Large intestine (tissue), 3 donors: Measurements from ENCODE around the gene UBXN11. TPM values are rescaled to one million over a fixed set of nuclear protein-coding genes. Genes with fewer than 3 reads are reported as not detected.
"Not testable (repeated sequence)": the region's sequence is repeated elsewhere in the genome, so short reads cannot be mapped to it uniquely, and the experiment has no call there.

ENCODE experiments used
- DNase-seq, 2 donors: peaks; one replicate each; pipeline versions ENCODE4 v3.0.0 to v3.0.0-alpha.2; 2013
- H3K27ac ChIP-seq: one replicate; pipeline ENCODE4 v1.5.1; 2013; ENCODE audit warnings: low read length
- H3K27me3 ChIP-seq: 2 replicates; pipeline ENCODE4 v1.6.1; 2013; ENCODE audit warnings: low read length; ENCODE audit not compliant: control insufficient read depth, insufficient read depth
- H3K36me3 ChIP-seq: 2 replicates; pipeline ENCODE4 v1.6.1; 2013; ENCODE audit warnings: low read length; ENCODE audit not compliant: control insufficient read depth, insufficient read depth
- H3K4me1 ChIP-seq: one replicate; pipeline ENCODE4 v1.6.1; 2013; ENCODE audit warnings: low read length; ENCODE audit not compliant: control insufficient read depth, insufficient read depth
- H3K4me3 ChIP-seq: one replicate; pipeline ENCODE4 v1.5.1; 2013; ENCODE audit warnings: low read length
- H3K9me3 ChIP-seq: one replicate; pipeline ENCODE4 v1.6.1; 2013; ENCODE audit warnings: mild to moderate bottlenecking, low read depth, low read length, moderate library complexity; ENCODE audit not compliant: control insufficient read depth
- WGBS: methylation state at CpG from one replicate; pipeline ENCODE4 v1.1.5; 2013; ENCODE audit warnings: low lambda C conversion rate; ENCODE audit not compliant: insufficient coverage; 5-methylcytosine and 5-hydroxymethylcytosine counted together
- polyA plus RNA-seq: library from polyadenylated mRNA; unstranded; fragments of 120-200 nt; gene quantifications from one replicate; pipeline ENCODE4 v1.2.1, GENCODE V29; 2013

The UBXN11 gene
- polyA plus RNA-seq, 1 donor: 40.1 TPM

GRCh38 chr1:26321315-26322041 is 15.0 kb upstream of the UBXN11 start:
- H3K27me3 ChIP-seq: no peaks in the 10 kb centered on the region
- WGBS: no CpG with 5 or more reads among the region's 16 CpGs
- DNase-seq: peak; percentile 73 to 77
- H3K4me1 ChIP-seq: peaks cover 3% of the 10 kb centered on the region
- no peak overlapping the region for H3K4me3 ChIP-seq
- no peaks in the 10 kb centered on the region for H3K36me3 ChIP-seq
- no peak overlapping the region for H3K27ac ChIP-seq
- H3K9me3 ChIP-seq: no peaks in the 10 kb centered on the region

DNA sequence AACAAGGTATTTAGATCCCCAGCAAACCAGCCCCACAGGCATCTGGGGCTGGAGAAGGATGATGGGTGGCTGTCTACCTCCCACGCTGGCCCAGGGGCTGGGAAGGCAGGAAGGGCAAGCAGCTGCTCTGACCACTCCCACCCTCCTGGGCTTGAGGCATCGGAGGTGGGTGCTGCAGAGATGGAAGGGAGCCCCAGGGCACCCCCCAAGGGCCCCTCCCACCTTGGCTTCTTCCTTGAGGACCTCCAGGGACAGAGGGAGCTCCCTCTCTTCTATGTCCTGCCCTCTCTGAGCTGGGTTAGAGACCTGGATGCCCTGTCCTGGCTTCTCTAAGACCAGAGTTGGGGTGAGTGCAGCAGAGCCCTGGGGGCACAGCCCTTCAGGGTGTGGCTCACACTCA is 14.5 kb upstream of the UBXN11 start:
- H3K4me1 ChIP-seq: peaks cover 3% of the 10 kb centered on the region
- no peaks in the 10 kb centered on the region for H3K9me3 ChIP-seq
- H3K36me3 ChIP-seq: no peaks in the 10 kb centered on the region
- H3K4me3 ChIP-seq: no peak overlapping the region
- no peaks in the 10 kb centered on the region for H3K27me3 ChIP-seq
- WGBS: no CpG with 5 or more reads among the region's 2 CpGs
- no peak overlapping the region for H3K27ac ChIP-seq
- DNase-seq: no peak

GRCh38 chr1:26318338-26319064 is 12.1 kb upstream of the UBXN11 start:
- WGBS: no CpG with 5 or more reads among the region's 9 CpGs
- H3K27ac ChIP-seq: no peak overlapping the region
- no peak for DNase-seq
- H3K4me3 ChIP-seq: no peak overlapping the region
- no peaks in the 10 kb centered on the region for H3K9me3 ChIP-seq
- peaks cover 3% of the 10 kb centered on the region for H3K4me1 ChIP-seq
- H3K27me3 ChIP-seq: no peaks in the 10 kb centered on the region
- H3K36me3 ChIP-seq: no peaks in the 10 kb centered on the region

GRCh38 chr1:26317612-26318337 is 11.3 kb upstream of the UBXN11 start, which contains the start of gene CD52:
TSS of gene CD52 (plus strand) at chr1:26317958. CDS start at chr1:26318018, 60 bp downstream.
- DNase-seq: no peak
- no peaks in the 10 kb centered on the region for H3K27me3 ChIP-seq
- no peaks in the 10 kb centered on the region for H3K9me3 ChIP-seq
- no peaks in the 10 kb centered on the region for H3K36me3 ChIP-seq
- no CpG with 5 or more reads among the region's 12 CpGs for WGBS
- no peak within 1 kb of the TSS for H3K27ac ChIP-seq
- peaks cover 3% of the 10 kb centered on the region for H3K4me1 ChIP-seq
- no peak within 1 kb of the TSS for H3K4me3 ChIP-seq

GRCh38 chr1:26317146-26317545 is 10.7 kb upstream of the UBXN11 start:
- Histone ChIP-seq H3K27me3 (no peaks in the 10 kb centered on the region), H3K36me3 (no peaks in the 10 kb centered on the region), H3K4me1 (peaks cover 3% of the 10 kb centered on the region), H3K4me3 (no peak overlapping the region), H3K9me3 (no peaks in the 10 kb centered on the region), H3K27ac (no peak overlapping the region)
- no CpG with 5 or more reads among the region's 2 CpGs for WGBS
- no peak for DNase-seq

GRCh38 chr1:26315874-26316850 is 9.7 kb upstream of the UBXN11 start:
- no peaks in the 10 kb centered on the region for H3K4me1 ChIP-seq
- H3K4me3 ChIP-seq: no peak overlapping the region
- no CpG with 5 or more reads among the region's 8 CpGs for WGBS
- no peak overlapping the region for H3K27ac ChIP-seq
- no peaks in the 10 kb centered on the region for H3K27me3 ChIP-seq
- DNase-seq: no peak
- H3K36me3 ChIP-seq: no peaks in the 10 kb centered on the region
- H3K9me3 ChIP-seq: no peaks in the 10 kb centered on the region

GRCh38 chr1:26314501-26314900 is 8.1 kb upstream of the UBXN11 start:
- no peaks in the 10 kb centered on the region for H3K36me3 ChIP-seq
- H3K9me3 ChIP-seq: no peaks in the 10 kb centered on the region
- H3K4me3 ChIP-seq: no peak overlapping the region
- no peak overlapping the region for H3K27ac ChIP-seq
- WGBS: 100% methylated on average over 1 of the region's 5 CpGs
- H3K27me3 ChIP-seq: no peaks in the 10 kb centered on the region
- no peaks in the 10 kb centered on the region for H3K4me1 ChIP-seq
- DNase-seq: no peak

DNA sequence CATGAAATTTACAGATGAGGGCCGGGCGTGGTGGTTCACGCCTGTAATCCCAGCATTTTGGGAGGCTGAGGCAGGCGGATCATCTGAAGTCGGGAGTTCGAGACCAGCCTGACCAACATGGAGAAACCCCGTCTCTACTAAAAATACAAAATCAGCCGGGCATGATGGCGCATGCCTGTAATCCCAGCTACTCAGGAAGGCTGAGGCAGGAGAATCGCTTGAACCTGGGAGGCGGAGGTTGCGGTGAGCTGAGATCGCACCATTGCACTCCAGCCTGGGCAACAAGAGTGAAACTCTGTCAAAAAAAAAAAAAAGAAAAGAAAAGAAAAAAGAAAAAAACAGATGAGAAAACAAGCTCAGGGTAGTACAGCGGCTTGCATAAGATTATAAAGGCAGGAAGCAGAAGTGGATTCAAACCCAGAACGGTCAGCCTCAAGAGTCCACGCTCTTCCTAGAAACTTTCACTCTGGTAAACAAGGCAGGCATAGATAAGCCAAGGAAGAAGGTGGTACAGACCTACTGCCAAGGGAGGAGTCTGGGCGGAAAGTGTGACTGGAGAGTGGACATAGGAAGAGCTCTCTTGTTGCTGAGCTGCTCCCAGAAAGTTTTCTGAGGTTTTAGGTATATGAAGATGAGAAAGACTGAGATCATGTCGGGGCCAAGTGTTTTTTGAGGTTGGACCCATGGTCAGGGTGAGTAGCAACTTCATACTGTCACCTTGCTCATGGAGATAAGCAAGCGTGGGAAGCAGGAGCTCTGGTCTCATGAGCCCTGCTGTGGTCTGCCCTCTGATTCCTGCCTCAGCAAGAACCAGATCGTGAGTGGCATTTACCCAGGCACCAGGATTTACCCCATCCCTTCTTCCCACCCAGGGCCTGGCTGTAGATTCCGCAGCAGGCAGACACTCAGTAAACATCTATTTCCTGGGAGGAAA is 1.8 kb upstream of the UBXN11 start:
- H3K9me3 ChIP-seq, H3K27ac ChIP-seq, H3K36me3 ChIP-seq, H3K4me3 ChIP-seq, H3K27me3 ChIP-seq, DNase-seq: not testable (repeated sequence)
- H3K4me1 ChIP-seq: peaks cover 11% of the 10 kb centered on the region
- 85% methylated on average over 6 of the region's 21 CpGs for WGBS

DNA sequence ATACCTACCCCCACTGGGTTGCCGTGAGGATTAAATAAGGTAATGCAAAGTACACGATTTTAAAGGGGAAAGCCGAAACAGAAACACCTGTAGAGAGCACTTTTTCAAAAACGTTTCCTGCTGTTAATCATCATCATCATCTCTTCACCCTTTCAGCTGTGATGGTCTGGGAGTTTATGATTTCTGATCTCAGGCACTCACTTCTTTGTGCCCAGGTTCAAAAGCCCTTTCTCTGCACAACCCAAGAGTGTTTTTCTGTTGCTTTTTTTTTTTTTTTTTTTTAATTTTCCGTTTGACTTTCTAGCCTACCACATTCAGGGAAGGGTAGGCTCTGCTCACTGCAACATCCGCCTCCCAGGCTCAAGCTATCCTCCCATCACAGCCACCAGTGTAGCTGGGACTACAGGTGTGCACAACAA is 936 bp upstream of the UBXN11 start:
- H3K4me3 ChIP-seq: no peak overlapping the region
- WGBS: 33% methylated on average over 3 of the region's 6 CpGs

More for the DNA sequence above, 936 bp upstream of the UBXN11 start:
- Histone ChIP-seq H3K36me3 (no peaks in the 10 kb centered on the region), H3K27ac (peak overlapping the region; percentile 37), H3K9me3 (no peaks in the 10 kb centered on the region), H3K4me1 (peaks cover 18% of the 10 kb centered on the region), H3K27me3 (no peaks in the 10 kb centered on the region)
- DNase-seq: no peak
